Measurements from ENCODE around the gene PDZD2. TPM values are rescaled to one million over a fixed set of nuclear protein-coding genes. Genes with fewer than 3 reads are reported as not detected.
"Not testable (repeated sequence)": the region's sequence is repeated elsewhere in the genome, so short reads cannot be mapped to it uniquely, and the experiment has no call there.

Gene PDZD2
- total and polyA plus RNA-seq, 8 donors = under 0.01 to 61.3 (median 5.8) TPM

- no peak for DNase-seq
- peaks cover 0 to 17% (median 7%) of the 10 kb centered on the region in 4 donors for H3K4me1 ChIP-seq
- intact Hi-C loops (cut with DNase I; ENCODE audit: low total_unique reads) = no loop called here
- H3K9me3 ChIP-seq = no peaks in the 10 kb centered on the region
- TF ChIP-seq POLR2A (IDR thresholded peaks at IDR 0.05) (no peak), CTCF (IDR thresholded peaks at IDR 0.05) (no peak), POLR2AphosphoS5 (IDR thresholded peaks at IDR 0.05) (no peak)
- no peak overlapping the region for H3K27ac ChIP-seq
- no peaks in the 10 kb centered on the region for H3K27me3 ChIP-seq
- H3K36me3 ChIP-seq = peaks cover 0 to 6% (median 0%) of the 10 kb centered on the region in 4 donors
- 58 to 68% (median 60%) methylated on average over 7 of the region's 7 CpGs for WGBS, 5 donors
- H3K4me3 ChIP-seq = no peak overlapping the region
These were observed 374.7 kb downstream of the PDZD2 start for GRCh38 chr5:32013658-32014057.

GRCh38 chr5:32014096-32014745 is 375.3 kb downstream of the PDZD2 start:
- no peak overlapping the region for H3K27ac ChIP-seq
- no peak for DNase-seq
- H3K9me3 ChIP-seq = no peaks in the 10 kb centered on the region

GRCh38 chr5:32015262-32015661 is 376.3 kb downstream of the PDZD2 start:
- H3K4me3 ChIP-seq; H3K9me3 ChIP-seq; H3K36me3 ChIP-seq; H3K27me3 ChIP-seq; DNase-seq; intact Hi-C loops (cut with DNase I; ENCODE audit: low total_unique reads); H3K27ac ChIP-seq: not testable (repeated sequence)
- 96 to 98% (median 97%) methylated on average over 9 of the region's 9 CpGs for WGBS, 5 donors
- H3K4me1 ChIP-seq = peaks cover 0 to 21% (median 7%) of the 10 kb centered on the region in 4 donors

More at GRCh38 chr5:32014096-32014745, 375.3 kb downstream of the PDZD2 start:
- TF ChIP-seq CTCF (IDR thresholded peaks at IDR 0.05) = no peak
- no peak for TF ChIP-seq POLR2A (IDR thresholded peaks at IDR 0.05)
- TF ChIP-seq POLR2AphosphoS5 (IDR thresholded peaks at IDR 0.05) = no peak
- TF ChIP-seq EP300 (IDR thresholded peaks at IDR 0.05) = no peak
- H3K27me3 ChIP-seq = no peaks in the 10 kb centered on the region
- H3K4me3 ChIP-seq = no peak overlapping the region
- 81 to 92% (median 85%) methylated on average over 10 of the region's 10 CpGs for WGBS, 5 donors
- intact Hi-C loops (cut with DNase I; ENCODE audit: low total_unique reads) = no loop called here
- peaks cover 0 to 6% (median 0%) of the 10 kb centered on the region in 4 donors for H3K36me3 ChIP-seq
- peaks cover 0 to 21% (median 7%) of the 10 kb centered on the region in 4 donors for H3K4me1 ChIP-seq

- peak in 1 of 2 donors; percentile 40 for DNase-seq
- no peaks in the 10 kb centered on the region for H3K36me3 ChIP-seq
- 62 to 75% (median 71%) methylated on average over 8 of the region's 8 CpGs for WGBS, 5 donors
- no peak overlapping the region for H3K4me3 ChIP-seq
- TF ChIP-seq CTCF (IDR thresholded peaks at IDR 0.05) (no peak), POLR2AphosphoS5 (IDR thresholded peaks at IDR 0.05) (no peak), EP300 (IDR thresholded peaks at IDR 0.05) (no peak), POLR2A (IDR thresholded peaks at IDR 0.05) (no peak)
- peak overlapping the region in 3 of 5 donors; percentile 31 to 47 (median 43) for H3K27ac ChIP-seq
- intact Hi-C loops (cut with DNase I; ENCODE audit: low total_unique reads) = no loop called here
- no peaks in the 10 kb centered on the region for H3K9me3 ChIP-seq
- peaks cover 0 to 21% (median 7%) of the 10 kb centered on the region in 4 donors for H3K4me1 ChIP-seq
- no peaks in the 10 kb centered on the region for H3K27me3 ChIP-seq
These were observed 378.9 kb downstream of the PDZD2 start for GRCh38 chr5:32017692-32018367.

All from stomach (tissue), 9 donors.